CD8-positive, alpha-beta memory T cell (primary cell): ENCODE measurements around the gene COX6A2. TPM values are rescaled to one million over a fixed set of nuclear protein-coding genes. Genes with fewer than 3 reads are reported as not detected.

Experiments
- CTCF ChIA-PET: fragments of 350-600 bp; sonication (Branson Sonifier 250); formaldehyde crosslinking; loops from one replicate; lab custom pipeline; 2021; ENCODE audit warnings: antibody characterized with exemption; lab: Charles Lee
- POLR2A ChIA-PET: fragments of 350-600 bp; sonication (Branson Sonifier 250); formaldehyde crosslinking; loops from one replicate; lab custom pipeline; 2021; ENCODE audit warnings: antibody characterized with exemption; lab: Charles Lee
- DNase-seq, 5 donors: peaks; one replicate each; pipeline versions ENCODE4 v3.0.0 to v3.0.0-alpha.2; 2020 to 2022; ENCODE audit warnings: mixed read lengths in 1 of 5
- H3K27ac ChIP-seq: one replicate; pipeline ENCODE4 v1.7.0; 2013; ENCODE audit warnings: low read depth, mild to moderate bottlenecking, low read length, moderate library complexity
- H3K27me3 ChIP-seq: 2 replicates; pipeline ENCODE4 v1.7.0; 2013; ENCODE audit warnings: low read length, mild to moderate bottlenecking; ENCODE audit not compliant: insufficient read depth, poor library complexity, severe bottlenecking
- H3K36me3 ChIP-seq: 2 replicates; pipeline ENCODE4 v1.7.0; 2013; ENCODE audit warnings: mild to moderate bottlenecking, low read length, moderate library complexity; ENCODE audit not compliant: insufficient read depth
- H3K4me1 ChIP-seq: 2 replicates; pipeline ENCODE4 v1.7.0; 2013; ENCODE audit warnings: mild to moderate bottlenecking, low read length, moderate library complexity; ENCODE audit not compliant: insufficient read depth
- H3K4me3 ChIP-seq: 2 replicates; pipeline ENCODE4 v1.7.0; 2013; ENCODE audit warnings: mild to moderate bottlenecking, low read length
- H3K9me3 ChIP-seq: 2 replicates; pipeline ENCODE4 v1.7.0; 2013; ENCODE audit warnings: mild to moderate bottlenecking, low read length
- H3K27ac Mint-ChIP-seq, 8 donors: one replicate each; pipeline ENCODE4 v1.8.0; 2020 to 2021; ENCODE audit warnings: mixed read lengths in 8 of 8, mild to moderate bottlenecking in 6 of 8, inconsistent platforms in 3 of 8, moderate library complexity in 3 of 8
- H3K27me3 Mint-ChIP-seq, 2 donors: one replicate each; pipeline ENCODE4 v1.8.0; 2020 to 2021; ENCODE audit warnings: mixed read lengths in 2 of 2, mild to moderate bottlenecking in 1 of 2, moderate library complexity in 1 of 2
- H3K36me3 Mint-ChIP-seq, 3 donors: one replicate each; pipeline ENCODE4 v1.8.0; 2020 to 2021; ENCODE audit warnings: mixed read lengths in 3 of 3, inconsistent platforms in 1 of 3, mild to moderate bottlenecking in 1 of 3
- H3K4me1 Mint-ChIP-seq, 3 donors: one replicate each; pipeline ENCODE4 v1.8.0; 2020 to 2021; ENCODE audit warnings: mixed read lengths in 3 of 3, inconsistent platforms in 1 of 3, mild to moderate bottlenecking in 1 of 3
- H3K4me3 Mint-ChIP-seq, 7 donors: one replicate each; pipeline ENCODE4 v1.8.0; 2020 to 2021; ENCODE audit warnings: mixed read lengths in 7 of 7, mild to moderate bottlenecking in 6 of 7, moderate library complexity in 4 of 7, inconsistent platforms in 2 of 7
- H3K9me3 Mint-ChIP-seq, 5 donors: one replicate each; pipeline ENCODE4 v1.8.0; 2020 to 2022; ENCODE audit warnings: mixed read lengths in 5 of 5, mild to moderate bottlenecking in 3 of 5, moderate library complexity in 2 of 5, inconsistent platforms in 1 of 5
- polyA plus RNA-seq: library from polyadenylated mRNA; unstranded; fragments of 300-500 nt; fragmentation: Illumina TruSeq; gene quantifications from one replicate; pipeline ENCODE4 v1.2.3, GENCODE V29; 2021
- total RNA-seq, 2 experiments: library from RNA; stranded (reverse); gene quantifications; one replicate each; pipeline ENCODE4 v1.2.3, GENCODE V29; 2021

Gene COX6A2
- total and polyA plus RNA-seq, 3 experiments from 2014 or later: not detected

- ChIA-PET POLR2A (no interaction called here), CTCF (interaction anchor here (1.3 to 1.5 kb wide), 2 partner anchors 14 to 287 kb away, joined by 4 to 5 read pairs; partner anchors contain the start of gene ZNF843)
- peaks cover 5% of the 10 kb centered on the region for H3K4me1 ChIP-seq
- Mint-ChIP-seq H3K36me3 (no peaks in the 10 kb centered on the region), H3K4me3 (peak overlapping the region in 1 of 7 donors; percentile 58), H3K9me3 (no peaks in the 10 kb centered on the region), H3K27ac (peak overlapping the region in 1 of 8 donors; percentile 68), H3K4me1 (peaks cover 4 to 19% (median 16%) of the 10 kb centered on the region in 3 donors), H3K27me3 (peaks cover 0 to 4% of the 10 kb centered on the region in 2 donors)
- H3K9me3 ChIP-seq: no peaks in the 10 kb centered on the region
- no peak overlapping the region for H3K27ac ChIP-seq
- H3K4me3 ChIP-seq: no peak overlapping the region
- H3K36me3 ChIP-seq: no peaks in the 10 kb centered on the region
- H3K27me3 ChIP-seq: no peaks in the 10 kb centered on the region
- DNase-seq: no peak
These were observed 1.2 kb upstream of the COX6A2 start for GRCh38 chr16:31429314-31429713.

DNA sequence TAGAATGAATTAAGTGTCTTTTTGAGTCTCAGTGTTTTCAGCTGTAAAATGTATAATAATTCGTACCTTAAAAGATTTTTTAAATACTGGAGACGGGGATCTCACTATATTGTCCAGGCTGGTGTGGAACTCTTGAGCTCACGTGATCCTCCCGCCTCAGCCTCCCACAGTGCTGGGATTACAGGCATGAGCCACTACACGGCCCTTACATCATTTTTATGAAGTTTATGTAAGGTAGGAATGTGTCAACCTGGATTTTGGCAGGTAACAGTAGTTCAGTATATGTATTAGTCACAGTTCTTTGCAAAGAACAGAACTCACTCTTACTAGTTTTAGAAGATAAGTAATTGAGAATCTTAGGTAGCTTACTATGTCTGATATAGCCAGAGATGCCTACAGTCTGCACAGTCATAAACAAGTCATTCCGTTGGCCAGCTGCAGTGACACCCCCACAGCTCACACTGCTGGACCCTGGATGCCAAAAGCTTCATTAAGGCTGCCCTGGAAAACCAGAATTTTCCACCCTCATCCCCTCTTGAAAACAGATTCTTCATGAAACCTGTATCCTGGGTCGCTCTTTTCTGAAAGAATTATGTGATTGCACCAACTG is 583 bp upstream of the COX6A2 start:
- H3K27me3 Mint-ChIP-seq: peaks cover 0 to 4% of the 10 kb centered on the region in 2 donors
- DNase-seq: no peak
- CTCF ChIA-PET: interaction anchor here (1.5 kb wide), 1 partner anchor 14 kb away, joined by 5 read pairs; the partner anchor contains the start of gene ZNF843
- Histone ChIP-seq H3K4me3 (no peak overlapping the region), H3K27ac (no peak overlapping the region), H3K4me1 (peaks cover 5% of the 10 kb centered on the region), H3K27me3 (no peaks in the 10 kb centered on the region), H3K36me3 (no peaks in the 10 kb centered on the region), H3K9me3 (no peaks in the 10 kb centered on the region)
- no peaks in the 10 kb centered on the region for H3K36me3 Mint-ChIP-seq
- no peaks in the 10 kb centered on the region for H3K9me3 Mint-ChIP-seq
- POLR2A ChIA-PET: no interaction called here
- peak overlapping the region in 4 of 8 donors; percentile 26 to 68 (median 54) for H3K27ac Mint-ChIP-seq
- peaks cover 4 to 22% (median 18%) of the 10 kb centered on the region in 3 donors for H3K4me1 Mint-ChIP-seq
- H3K4me3 Mint-ChIP-seq: peak overlapping the region in 5 of 7 donors; percentile 28 to 83 (median 59)

DNA sequence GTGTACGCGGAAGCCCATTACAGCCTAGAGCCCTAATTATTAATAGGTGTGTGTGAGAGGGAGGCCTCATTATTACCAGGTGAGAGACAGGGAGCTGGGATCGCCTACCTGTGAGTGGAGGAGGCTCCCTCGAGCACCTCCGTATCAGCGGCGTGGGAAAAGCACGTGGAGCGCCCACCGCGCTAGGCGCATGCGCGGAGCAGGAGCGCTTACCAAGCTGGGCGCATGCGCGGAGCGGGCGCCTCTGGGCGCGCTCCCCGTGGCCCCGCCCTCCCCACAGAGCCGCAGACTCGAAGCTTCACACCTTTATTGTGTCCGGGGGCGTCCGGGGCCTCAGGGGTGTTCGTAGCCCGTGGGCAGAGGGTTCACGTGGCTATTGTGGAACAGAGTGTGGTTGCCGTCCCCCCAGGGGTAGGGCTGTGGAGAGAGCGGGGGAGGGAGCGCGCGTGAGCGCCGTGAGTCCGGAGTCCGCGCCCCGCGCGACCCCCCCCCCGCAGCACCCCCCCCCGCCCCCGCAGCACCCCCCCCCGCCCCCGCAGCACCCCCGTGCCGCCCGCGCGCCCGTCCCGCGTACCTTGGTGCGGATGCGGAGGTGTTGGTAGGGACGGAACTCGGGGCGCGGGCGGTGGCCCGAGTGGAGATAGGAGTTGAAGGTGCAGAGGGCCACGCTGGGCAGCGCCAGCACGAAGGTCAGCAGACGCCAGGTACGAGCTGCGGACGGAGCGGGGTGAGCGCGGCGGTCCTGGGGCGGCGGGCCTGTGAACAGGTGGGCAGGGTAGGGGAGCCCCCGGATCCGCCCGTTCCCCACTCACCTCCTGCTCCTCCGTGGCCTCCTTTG is 500 bp downstream of the COX6A2 start:
- ChIA-PET CTCF (interaction anchor here (0.7 kb wide), 1 partner anchor 285 kb away, joined by 3 read pairs; no protein-coding TSS in a partner anchor), POLR2A (no interaction called here)
- Histone ChIP-seq H3K27ac (no peak overlapping the region), H3K36me3 (no peaks in the 10 kb centered on the region), H3K4me1 (peaks cover 6% of the 10 kb centered on the region), H3K4me3 (no peak overlapping the region), H3K27me3 (no peaks in the 10 kb centered on the region), H3K9me3 (no peaks in the 10 kb centered on the region)
- Mint-ChIP-seq H3K9me3 (no peaks in the 10 kb centered on the region), H3K36me3 (no peaks in the 10 kb centered on the region), H3K4me3 (peak overlapping the region; percentile 19 to 85 (median 67)), H3K4me1 (peaks cover 14 to 33% (median 25%) of the 10 kb centered on the region in 3 donors), H3K27ac (peak overlapping the region in 3 of 8 donors; percentile 7 to 68 (median 58)), H3K27me3 (peaks cover 0 to 4% of the 10 kb centered on the region in 2 donors)
- peak; percentile 57 to 81 (median 70) for DNase-seq

- no peak overlapping the region for H3K27ac ChIP-seq
- ChIA-PET POLR2A (no interaction called here), CTCF (no interaction called here)
- Mint-ChIP-seq H3K27ac (peak overlapping the region in 1 of 8 donors; percentile 33), H3K36me3 (no peaks in the 10 kb centered on the region), H3K4me3 (peak overlapping the region in 3 of 7 donors; percentile 33 to 45 (median 44)), H3K9me3 (no peaks in the 10 kb centered on the region), H3K27me3 (peaks cover 0 to 4% of the 10 kb centered on the region in 2 donors), H3K4me1 (peaks cover 41 to 58% (median 42%) of the 10 kb centered on the region in 3 donors)
- H3K36me3 ChIP-seq: no peaks in the 10 kb centered on the region
- H3K4me3 ChIP-seq: no peak overlapping the region
- H3K9me3 ChIP-seq: no peaks in the 10 kb centered on the region
- no peaks in the 10 kb centered on the region for H3K27me3 ChIP-seq
- peaks cover 25% of the 10 kb centered on the region for H3K4me1 ChIP-seq
- DNase-seq: no peak
These were observed 4.4 kb downstream of the COX6A2 start for GRCh38 chr16:31423801-31424200.

GRCh38 chr16:31423241-31423640 is 4.9 kb downstream of the COX6A2 start:
- Histone ChIP-seq H3K27ac (no peak overlapping the region), H3K27me3 (no peaks in the 10 kb centered on the region), H3K4me3 (no peak overlapping the region), H3K36me3 (no peaks in the 10 kb centered on the region), H3K9me3 (no peaks in the 10 kb centered on the region), H3K4me1 (peaks cover 25% of the 10 kb centered on the region)
- no peaks in the 10 kb centered on the region for H3K9me3 Mint-ChIP-seq
- no peak for DNase-seq
- H3K27ac Mint-ChIP-seq: peak overlapping the region in 5 of 8 donors; percentile 30 to 65 (median 39)
- POLR2A ChIA-PET: no interaction called here
- peaks cover 39 to 58% (median 42%) of the 10 kb centered on the region in 3 donors for H3K4me1 Mint-ChIP-seq
- H3K36me3 Mint-ChIP-seq: peaks cover 0 to under 1% (median 0%) of the 10 kb centered on the region in 3 donors
- peak overlapping the region in 2 of 7 donors; percentile 33 to 46 for H3K4me3 Mint-ChIP-seq
- H3K27me3 Mint-ChIP-seq: peaks cover 0 to 4% of the 10 kb centered on the region in 2 donors
- CTCF ChIA-PET: no interaction called here

GRCh38 chr16:31421587-31421986 is 6.6 kb downstream of the COX6A2 start:
- Mint-ChIP-seq H3K36me3 (peaks cover 0 to 4% (median 0%) of the 10 kb centered on the region in 3 donors), H3K4me3 (peak overlapping the region in 6 of 7 donors; percentile 64 to 91 (median 78)), H3K27me3 (peaks cover 0 to 4% of the 10 kb centered on the region in 2 donors), H3K27ac (peak overlapping the region; percentile 57 to 92 (median 82)), H3K4me1 (peaks cover 43 to 59% (median 45%) of the 10 kb centered on the region in 3 donors), H3K9me3 (peaks cover 0 to 3% (median 0%) of the 10 kb centered on the region in 5 donors)
- H3K4me1 ChIP-seq: peaks cover 20% of the 10 kb centered on the region
- no peaks in the 10 kb centered on the region for H3K36me3 ChIP-seq
- ChIA-PET POLR2A (no interaction called here), CTCF (interaction anchor here (1.1 to 1.7 kb wide), 2 partner anchors 34 to 39 kb away, joined by 3 read pairs; no protein-coding TSS in a partner anchor)
- DNase-seq: peak in 4 of 5 donors; percentile 37 to 81 (median 50)
- H3K9me3 ChIP-seq: no peaks in the 10 kb centered on the region
- no peak overlapping the region for H3K27ac ChIP-seq
- no peak overlapping the region for H3K4me3 ChIP-seq
- H3K27me3 ChIP-seq: no peaks in the 10 kb centered on the region

DNA sequence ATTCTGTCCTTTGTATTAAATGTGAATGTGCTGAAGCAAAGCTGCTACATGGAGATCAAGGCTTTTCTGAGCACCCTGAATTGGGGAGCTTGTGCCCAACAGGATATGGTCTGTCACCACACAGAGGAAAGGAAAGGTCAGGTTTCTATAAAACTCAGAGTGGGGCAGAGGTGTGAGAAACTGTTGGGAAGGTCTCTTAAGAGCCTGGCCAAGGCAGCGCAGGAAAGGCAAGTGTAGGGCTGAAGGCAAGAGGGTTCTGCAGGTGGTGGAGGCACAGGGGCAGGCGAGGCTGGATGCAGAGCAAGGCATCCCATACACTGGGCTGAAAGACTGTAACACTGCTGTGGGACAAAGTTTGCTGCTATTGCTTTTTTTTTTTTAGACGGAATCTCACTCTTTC is 8.1 kb downstream of the COX6A2 start:
- H3K9me3 ChIP-seq: no peaks in the 10 kb centered on the region
- H3K4me1 ChIP-seq: peaks cover 24% of the 10 kb centered on the region
- CTCF ChIA-PET: no interaction called here
- Mint-ChIP-seq H3K4me1 (peaks cover 53 to 68% (median 54%) of the 10 kb centered on the region in 3 donors), H3K9me3 (peaks cover 0 to 3% (median 0%) of the 10 kb centered on the region in 5 donors), H3K27ac (peak overlapping the region in 3 of 8 donors; percentile 4 to 17 (median 14)), H3K27me3 (no peaks in the 10 kb centered on the region), H3K36me3 (peaks cover 0 to 4% (median 0%) of the 10 kb centered on the region in 3 donors), H3K4me3 (peak overlapping the region in 6 of 7 donors; percentile 26 to 78 (median 60))
- H3K27me3 ChIP-seq: no peaks in the 10 kb centered on the region
- H3K4me3 ChIP-seq: no peak overlapping the region
- POLR2A ChIA-PET: no interaction called here
- DNase-seq: no peak
- no peak overlapping the region for H3K27ac ChIP-seq
- no peaks in the 10 kb centered on the region for H3K36me3 ChIP-seq
